GM15510 (cell line): ENCODE results near the gene SON.

ENCODE experiments used
- POLR2A ChIP-seq: IDR thresholded peaks from 3 replicates; pipeline ENCODE4 v1.6.1; 2011; ENCODE audit warnings: borderline replicate concordance; ENCODE audit not compliant: insufficient read length; ENCODE audit errors: extremely low read depth

Gene SON

DNA sequence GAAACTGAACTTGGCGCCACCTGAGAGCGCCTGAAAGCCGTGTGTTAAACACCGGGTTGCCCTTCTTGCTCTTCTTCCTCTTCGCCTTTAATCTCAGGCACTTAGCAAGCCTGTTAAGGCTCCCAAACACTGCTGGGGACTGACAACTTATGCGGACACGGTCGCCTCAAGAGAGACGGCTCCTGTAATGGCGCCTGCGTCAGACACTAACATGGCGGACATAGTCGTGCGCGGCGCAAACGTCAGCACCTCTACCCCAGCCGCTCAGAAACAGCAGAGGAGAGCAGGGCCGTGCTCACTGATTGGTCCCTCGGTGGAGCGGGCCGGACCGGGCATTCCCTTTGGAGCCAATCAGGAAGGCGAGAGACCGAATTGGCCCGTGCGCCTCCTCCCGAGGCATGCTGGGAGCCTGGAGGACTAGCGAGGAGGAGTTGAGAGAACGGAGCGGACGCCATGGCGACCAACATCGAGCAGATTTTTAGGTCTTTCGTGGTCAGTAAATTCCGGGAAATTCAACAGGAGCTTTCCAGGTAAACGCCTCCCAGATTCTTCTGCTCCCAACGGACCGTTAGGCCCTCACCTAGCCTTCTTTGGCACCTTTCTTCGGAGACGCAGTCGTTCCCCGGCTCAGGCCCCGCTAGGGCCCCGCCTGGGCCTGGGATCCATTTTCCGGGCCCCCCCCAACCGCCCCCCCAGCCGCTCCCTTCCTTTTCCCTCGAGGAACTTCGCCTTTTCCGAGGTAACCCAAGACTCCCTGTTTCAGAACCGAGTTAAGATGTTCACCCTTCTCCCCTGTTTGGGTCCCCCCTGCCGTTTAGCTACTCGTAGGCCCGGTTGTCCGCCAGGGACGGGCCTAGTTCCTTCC is at the start of gene SON:
TSS of gene SON (plus strand) at position 399 of the 865 bp plus-strand sequence. CDS start at position 454, 55 bp downstream.
- peak; percentile 87 for TF ChIP-seq POLR2A

DNA sequence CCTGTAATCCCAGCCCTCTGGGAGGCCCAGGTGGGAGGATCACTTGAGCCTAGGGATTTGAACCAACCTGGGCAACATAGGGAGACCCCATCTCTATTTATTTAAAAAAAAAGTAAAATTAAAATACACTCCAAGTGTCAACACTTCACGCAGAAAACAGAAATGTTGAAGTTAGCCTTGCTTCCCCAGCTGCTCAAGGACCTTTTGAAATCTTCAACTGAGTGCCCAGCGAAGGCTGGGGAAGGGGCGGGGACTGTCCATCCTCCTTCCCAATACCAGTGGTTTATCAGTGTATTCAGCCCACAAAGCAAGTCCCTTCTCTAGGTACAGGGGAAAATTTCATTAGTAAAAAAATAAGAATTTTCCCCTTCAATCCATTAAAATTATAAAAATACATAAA is 49.1 kb upstream of the SON start:
- TF ChIP-seq POLR2A, result no peak

DNA sequence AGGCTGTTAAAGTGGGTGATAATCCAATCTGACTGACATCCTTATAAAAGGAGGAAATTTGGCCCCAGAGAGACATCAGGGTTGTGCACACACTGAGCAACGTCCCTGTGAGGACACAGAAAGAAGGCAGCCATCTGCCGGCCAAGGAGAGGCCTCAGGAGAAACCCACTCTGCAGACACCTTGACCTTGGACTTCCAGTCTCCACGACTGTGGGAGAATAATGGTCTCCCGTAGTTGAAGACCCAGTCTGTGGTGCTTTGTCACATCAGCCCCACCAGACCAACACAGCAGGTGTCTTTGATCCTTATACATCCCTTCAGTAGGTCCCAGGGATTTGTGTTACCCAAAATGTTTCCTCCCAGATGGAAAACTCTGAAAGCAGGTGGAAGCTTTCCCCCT is 47.1 kb upstream of the SON start:
- no peak for TF ChIP-seq POLR2A

DNA sequence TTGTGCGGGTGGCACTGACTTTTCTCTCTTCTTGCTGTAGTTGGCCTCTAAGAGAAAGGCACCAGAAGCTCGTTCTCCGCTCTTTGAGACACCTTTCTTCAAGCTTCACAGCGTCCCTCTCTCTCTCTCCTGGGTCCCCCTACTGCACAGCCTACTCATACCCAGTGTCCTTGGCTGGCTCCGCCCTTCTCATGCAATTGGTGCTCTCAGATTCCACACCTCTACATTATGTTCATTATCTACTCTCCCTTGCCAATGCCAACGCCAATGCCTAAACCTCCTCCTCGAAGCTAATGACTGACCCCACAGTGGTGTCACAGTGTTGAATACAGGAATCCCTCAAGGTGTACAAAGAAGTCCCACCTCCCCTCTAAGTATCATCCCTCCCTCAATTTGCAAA is 46.5 kb upstream of the SON start:
- no peak for TF ChIP-seq POLR2A

DNA sequence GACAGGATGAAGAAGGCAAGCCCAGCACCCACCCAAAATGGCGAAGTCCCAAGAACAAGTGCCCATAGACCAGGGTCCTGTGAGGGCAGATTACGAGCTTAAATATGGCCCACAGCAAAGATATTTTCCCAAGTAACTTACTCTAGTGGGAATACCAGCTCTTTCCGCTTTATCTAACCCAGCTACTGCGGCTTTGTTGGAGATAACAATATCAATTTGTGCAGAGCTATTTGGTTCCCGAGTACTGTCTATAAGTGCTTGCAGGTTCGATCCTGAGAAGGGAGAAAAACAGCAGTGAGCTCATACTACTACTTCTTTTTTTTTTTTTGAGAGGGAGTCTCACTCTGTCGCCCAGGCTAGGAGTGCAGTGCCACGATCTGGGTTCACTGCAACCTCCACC is 37.0 kb upstream of the SON start:
- TF ChIP-seq POLR2A, result no peak

GRCh38 chr21:33510826-33511225 is 32.0 kb upstream of the SON start:
- TF ChIP-seq POLR2A, result no peak

GRCh38 chr21:33511639-33512038 is 31.2 kb upstream of the SON start:
- TF ChIP-seq POLR2A, result no peak

GRCh38 chr21:33512481-33512880 is 30.4 kb upstream of the SON start:
- TF ChIP-seq POLR2A, result no peak

GRCh38 chr21:33514229-33514628 is 28.6 kb upstream of the SON start:
- no peak for TF ChIP-seq POLR2A

DNA sequence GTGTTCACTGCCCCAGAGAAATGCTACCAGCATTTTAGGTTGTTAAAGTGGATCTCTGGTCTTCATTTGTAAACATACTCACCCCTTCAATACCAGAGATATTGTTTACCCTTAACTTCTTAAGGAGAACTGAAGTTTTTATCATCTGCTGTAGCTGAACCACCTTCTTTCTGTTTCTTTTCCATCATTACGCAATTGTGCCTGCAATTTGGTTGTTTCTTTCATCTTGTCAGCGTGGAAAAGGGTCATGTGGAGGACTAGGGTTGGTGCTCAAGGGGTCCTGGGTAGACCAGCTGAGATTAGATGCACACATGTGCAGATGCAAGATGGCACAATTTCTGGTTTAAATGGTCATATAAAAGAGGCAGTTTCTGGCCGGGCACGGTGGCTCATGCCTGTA is 23.9 kb upstream of the SON start:
- no peak for TF ChIP-seq POLR2A

DNA sequence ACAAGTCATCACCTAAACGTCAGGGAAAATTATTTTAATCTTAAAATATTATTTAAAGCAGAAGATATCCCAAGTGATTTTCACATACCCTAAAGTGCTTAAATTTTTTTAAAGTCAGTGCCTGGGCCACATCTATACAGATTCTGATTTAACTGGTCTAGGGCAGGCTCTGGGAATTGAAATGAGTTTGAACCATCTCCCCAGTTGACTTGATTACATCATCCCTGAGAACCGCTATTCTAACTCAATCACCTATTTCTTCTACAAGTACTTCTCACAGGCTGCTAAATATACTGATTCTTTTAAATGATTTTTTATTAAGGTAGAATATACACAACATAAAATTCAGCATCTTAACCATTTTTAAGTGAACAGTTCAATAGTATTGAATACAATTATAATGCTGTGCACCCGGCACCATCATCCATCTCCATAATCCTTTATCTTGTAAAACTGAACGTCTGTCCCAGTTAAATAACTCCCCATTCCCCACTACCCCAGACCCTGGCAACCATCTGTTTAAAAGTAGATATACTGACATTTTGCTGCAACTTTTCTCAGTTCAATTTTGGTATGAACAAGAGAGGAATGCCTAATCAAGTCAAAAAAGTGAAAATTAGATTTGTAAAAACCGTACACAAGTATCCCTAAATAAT is 20.4 kb upstream of the SON start:
- TF ChIP-seq POLR2A, result no peak

GRCh38 chr21:33522953-33523349 is 19.9 kb upstream of the SON start:
- no peak for TF ChIP-seq POLR2A

DNA sequence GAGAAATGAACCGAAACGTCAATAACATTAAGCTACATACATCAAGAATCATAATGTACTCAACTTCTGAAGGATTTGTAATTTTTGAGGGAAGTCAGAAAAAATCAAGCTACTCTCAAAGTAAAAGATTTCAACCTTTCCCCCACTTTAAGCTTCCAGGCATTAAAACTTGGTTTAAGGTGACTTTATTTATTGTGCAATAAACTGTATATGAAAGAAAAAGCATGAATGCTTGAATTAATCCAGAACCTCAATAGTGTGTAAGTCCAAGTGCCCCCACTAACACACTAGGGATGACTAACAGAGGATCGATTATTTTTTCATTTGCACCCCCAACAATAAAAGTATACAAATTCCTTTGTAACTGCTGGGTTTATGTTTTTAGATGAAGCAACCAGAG is 11.8 kb upstream of the SON start:
- no peak for TF ChIP-seq POLR2A

- no peak for TF ChIP-seq POLR2A
These were observed 5.6 kb upstream of the SON start for GRCh38 chr21:33537212-33537611.

GRCh38 chr21:33539616-33540015 is 3.2 kb upstream of the SON start:
- no peak for TF ChIP-seq POLR2A

GRCh38 chr21:33540711-33541104 is 2.1 kb upstream of the SON start:
- TF ChIP-seq POLR2A, result no peak
